ENCODE data around the gene HSPA1A. TPM values are rescaled to one million over a fixed set of nuclear protein-coding genes. Genes with fewer than 3 reads are reported as not detected.

HSPA1A gene
- total RNA-seq, 1 experiment from 2014 or later = 51.2 TPM

DNA sequence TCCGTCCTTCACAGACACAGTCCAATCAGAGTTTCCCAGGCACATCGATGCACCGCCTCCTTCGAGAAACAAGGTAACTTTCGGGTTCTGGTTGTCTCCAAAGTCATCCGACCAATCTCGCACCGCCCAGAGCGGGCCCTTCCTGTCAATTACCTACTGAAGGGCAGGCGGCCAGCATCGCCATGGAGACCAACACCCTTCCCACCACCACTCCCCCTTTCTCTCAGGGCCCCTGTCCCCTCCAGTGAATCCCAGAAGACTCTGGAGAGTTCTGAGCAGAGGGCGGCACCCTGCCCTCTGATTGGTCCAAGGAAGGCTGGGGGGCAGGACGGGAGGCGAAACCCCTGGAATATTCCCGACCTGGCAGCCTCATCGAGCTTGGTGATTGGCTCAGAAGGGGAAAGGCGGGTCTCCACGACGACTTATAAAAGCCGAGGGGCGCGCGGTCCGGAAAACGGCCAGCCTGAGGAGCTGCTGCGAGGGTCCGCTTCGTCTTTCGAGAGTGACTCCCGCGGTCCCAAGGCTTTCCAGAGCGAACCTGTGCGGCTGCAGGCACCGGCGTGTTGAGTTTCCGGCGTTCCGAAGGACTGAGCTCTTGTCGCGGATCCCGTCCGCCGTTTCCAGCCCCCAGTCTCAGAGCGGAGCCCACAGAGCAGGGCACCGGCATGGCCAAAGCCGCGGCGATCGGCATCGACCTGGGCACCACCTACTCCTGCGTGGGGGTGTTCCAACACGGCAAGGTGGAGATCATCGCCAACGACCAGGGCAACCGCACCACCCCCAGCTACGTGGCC, 12.1 kb downstream of the HSPA1A start, which contains the start of gene HSPA1B:
Gene HSPA1B, plus strand, starts transcription at position 453 of the 794 bp plus-strand sequence. Its CDS starts 213 bp downstream, at position 666.
- Histone ChIP-seq H2BK5ac (ENCODE audit: insufficient read length, low read length) (peak within 1 kb of the TSS; percentile 55), H2BK20ac (ENCODE audit: low read depth, low read length, poor library complexity, severe bottlenecking) (no peak within 1 kb of the TSS), H4K5ac (ENCODE audit: insufficient read length, low read depth, low read length) (no peak within 1 kb of the TSS), H3K27me3 (ENCODE audit: insufficient read depth, low read length) (no peaks in the 10 kb centered on the region), H2BK12ac (ENCODE audit: insufficient read length, low read depth, low read length) (no peak within 1 kb of the TSS), H4K8ac (replicated peaks; ENCODE audit: insufficient read length, low read depth, low read length) (no peak within 1 kb of the TSS), H3K79me1 (ENCODE audit: insufficient read depth, low read depth, low read length, poor library complexity, severe bottlenecking) (no peaks in the 10 kb centered on the region), H3K79me2 (ENCODE audit: insufficient read depth, low read length) (peaks cover 5% of the 10 kb centered on the region; the same call in 1 of the 2 replicates), H3K18ac (ENCODE audit: insufficient read length, low read depth, low read length) (peak within 1 kb of the TSS; percentile 9), H3K9ac (ENCODE audit: extremely low read depth, insufficient read length, low read length) (peak within 1 kb of the TSS; percentile 55), H4K91ac (ENCODE audit: insufficient read length, low read depth, low read length) (no peak within 1 kb of the TSS), H3K56ac (ENCODE audit: insufficient read length, low read depth, low read length) (no peak within 1 kb of the TSS), H3K14ac (ENCODE audit: insufficient read depth, low read length) (peak within 1 kb of the TSS; percentile 70), H3K27ac (ENCODE audit: insufficient read length, low read depth, low read length) (peak within 1 kb of the TSS; percentile 85), H3K23me2 (ENCODE audit: insufficient read length, low read depth, low read length, poor library complexity, severe bottlenecking) (peaks cover 15% of the 10 kb centered on the region), H2BK15ac (ENCODE audit: low read depth, low read length) (no peak within 1 kb of the TSS; the same call in 1 of the 2 replicates), H3K9me3 (ENCODE audit: control insufficient read depth, low read depth, low read length) (no peaks in the 10 kb centered on the region), H3T11ph (ENCODE audit: low read length) (no peak within 1 kb of the TSS), H3K4me2 (ENCODE audit: insufficient read depth, insufficient read length, low read length) (peak within 1 kb of the TSS; percentile 84), H3K4me1 (ENCODE audit: insufficient read depth, low read length) (peaks cover 5% of the 10 kb centered on the region; the same call in 1 of the 2 replicates), H2AK5ac (ENCODE audit: insufficient read length, low read length) (no peak within 1 kb of the TSS), H2AFZ (ENCODE audit: low read length) (no peak within 1 kb of the TSS), H2BK120ac (ENCODE audit: low read depth, low read length, poor library complexity, severe bottlenecking) (no peak within 1 kb of the TSS), H3K4ac (ENCODE audit: low read depth, low read length) (no peak within 1 kb of the TSS), H3K23ac (ENCODE audit: insufficient read length, low read depth, low read length) (no peak within 1 kb of the TSS), H4K20me1 (ENCODE audit: control insufficient read depth, insufficient read depth, insufficient read length) (no peaks in the 10 kb centered on the region)
- Mint-ChIP-seq H3K27ac (peak within 1 kb of the TSS; percentile 97 to 100 (median 98)), H3K36me3 (ENCODE audit: insufficient read depth in 1 of 3, low read depth in 3 of 3) (peaks cover 0 to 2% (median 0%) of the 10 kb centered on the region in 3 experiments; a peak in 1 of 7 replicates), H3K4me3 (peak within 1 kb of the TSS; percentile 84 to 92), H3K9me3 (no peaks in the 10 kb centered on the region; a peak in 1 of 5 replicates), H3K4me1 (peaks cover 43 to 49% of the 10 kb centered on the region in 2 experiments), H3K27me3 (ENCODE audit: low read depth) (peaks cover 4% of the 10 kb centered on the region)
- TF ChIP-seq, protein P1, sequence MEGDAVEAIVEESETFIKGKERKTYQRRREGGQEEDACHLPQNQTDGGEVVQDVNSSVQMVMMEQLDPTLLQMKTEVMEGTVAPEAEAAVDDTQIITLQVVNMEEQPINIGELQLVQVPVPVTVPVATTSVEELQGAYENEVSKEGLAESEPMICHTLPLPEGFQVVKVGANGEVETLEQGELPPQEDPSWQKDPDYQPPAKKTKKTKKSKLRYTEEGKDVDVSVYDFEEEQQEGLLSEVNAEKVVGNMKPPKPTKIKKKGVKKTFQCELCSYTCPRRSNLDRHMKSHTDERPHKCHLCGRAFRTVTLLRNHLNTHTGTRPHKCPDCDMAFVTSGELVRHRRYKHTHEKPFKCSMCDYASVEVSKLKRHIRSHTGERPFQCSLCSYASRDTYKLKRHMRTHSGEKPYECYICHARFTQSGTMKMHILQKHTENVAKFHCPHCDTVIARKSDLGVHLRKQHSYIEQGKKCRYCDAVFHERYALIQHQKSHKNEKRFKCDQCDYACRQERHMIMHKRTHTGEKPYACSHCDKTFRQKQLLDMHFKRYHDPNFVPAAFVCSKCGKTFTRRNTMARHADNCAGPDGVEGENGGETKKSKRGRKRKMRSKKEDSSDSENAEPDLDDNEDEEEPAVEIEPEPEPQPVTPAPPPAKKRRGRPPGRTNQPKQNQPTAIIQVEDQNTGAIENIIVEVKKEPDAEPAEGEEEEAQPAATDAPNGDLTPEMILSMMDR (conservative IDR thresholded peaks at IDR 0.05) = no peak
- peak; percentile 100 for DNase-seq
- no CpG with 5 or more reads among the region's 56 CpGs for WGBS (ENCODE audit: extremely low coverage, insufficient read length, low lambda C conversion rate)
